ENCODE results near the gene PCCB. TPM values are rescaled to one million over a fixed set of nuclear protein-coding genes. Genes with fewer than 3 reads are reported as not detected.
A peak's percentile ranks its signal among the peaks of the same experiment; 100 is the strongest.
"Not testable (repeated sequence)": the region's sequence is repeated elsewhere in the genome, so short reads cannot be mapped to it uniquely, and the experiment has no call there.

Gene PCCB
- total RNA-seq, 1 donor from 2014 or later = 122 TPM

DNA sequence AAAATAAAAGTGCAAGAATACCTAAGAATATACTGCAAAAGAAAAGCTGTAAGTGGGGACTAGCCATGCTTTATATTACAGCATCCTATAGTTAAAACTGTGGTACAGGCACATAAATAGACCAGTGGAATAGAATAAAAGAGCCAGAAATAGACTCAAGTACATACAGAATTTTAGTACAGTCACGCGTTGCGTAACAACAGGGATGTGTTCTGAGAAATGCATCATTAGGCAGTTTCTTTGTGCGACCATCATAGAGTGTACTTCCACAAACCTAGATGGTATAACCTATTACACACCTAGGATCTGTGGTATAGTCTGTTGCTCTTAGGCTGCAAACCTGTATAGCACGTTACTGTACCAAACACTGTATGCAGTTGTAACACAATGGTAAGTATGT is 61.8 kb downstream of the PCCB start:
- DNase-seq (ENCODE audit: low spot score) (no peak), ATAC-seq (no peak)

DNA sequence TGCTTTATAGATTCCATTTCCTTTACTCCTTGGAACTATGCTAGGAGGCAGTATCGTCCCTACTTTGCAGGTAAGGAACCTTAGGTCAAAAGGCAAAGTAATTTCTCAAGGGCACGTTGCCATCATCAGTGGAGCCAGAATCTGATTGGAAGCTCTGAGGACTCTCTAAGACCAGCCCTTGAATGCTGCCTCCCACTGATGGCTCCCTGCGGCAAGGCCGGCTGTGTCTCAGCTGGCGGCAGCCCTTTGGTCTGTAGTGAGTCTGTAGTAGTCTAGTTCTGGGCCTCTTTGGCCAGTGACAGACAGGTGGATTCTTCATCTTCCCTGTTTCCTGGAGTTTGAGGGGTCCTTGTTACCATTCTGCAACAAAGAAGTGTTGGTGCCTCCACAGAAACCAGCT is 76.2 kb downstream of the PCCB start:
- ATAC-seq (no peak), DNase-seq (ENCODE audit: low spot score) (no peak)

DNA sequence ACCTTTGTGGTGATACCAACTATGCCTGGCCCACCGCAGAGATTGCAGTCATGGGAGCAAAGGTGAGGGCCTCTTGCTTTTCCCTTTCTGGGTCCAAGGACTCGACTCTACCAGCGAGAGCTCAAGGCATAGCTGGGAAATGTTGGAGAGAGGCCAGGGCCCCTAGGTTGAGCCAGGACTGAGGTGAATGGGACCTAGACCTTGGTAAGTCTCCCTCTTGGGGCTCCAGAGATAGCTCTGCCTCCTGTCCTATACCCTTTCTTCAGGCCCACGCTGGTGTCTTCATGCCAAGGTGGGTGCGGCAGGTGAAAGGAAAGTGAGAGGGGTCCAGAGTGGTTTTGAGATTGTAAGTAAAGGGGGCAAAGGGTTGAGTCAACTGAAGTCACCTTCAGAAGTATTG is 77.5 kb downstream of the PCCB start:
- ATAC-seq = no peak
- no peak for DNase-seq (ENCODE audit: low spot score)

DNA sequence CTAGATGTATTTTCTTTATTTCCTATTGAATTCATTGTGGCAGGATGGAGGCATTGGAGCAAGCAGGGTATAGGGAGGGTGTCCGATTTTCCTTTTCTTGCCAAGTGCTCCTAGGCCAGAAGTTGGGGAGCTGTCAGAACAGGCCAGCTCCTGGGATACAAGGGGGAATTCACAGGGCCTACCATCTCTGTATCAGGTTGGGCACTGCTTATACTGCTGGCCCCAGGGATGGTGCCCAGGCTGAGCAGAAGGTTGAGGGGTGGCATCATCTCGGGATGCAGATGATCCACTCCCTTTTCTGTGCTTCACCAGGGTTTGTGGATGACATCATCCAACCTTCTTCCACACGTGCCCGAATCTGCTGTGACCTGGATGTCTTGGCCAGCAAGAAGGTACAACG is 79.5 kb downstream of the PCCB start:
- no peak for DNase-seq (ENCODE audit: low spot score)
- no peak for ATAC-seq

DNA sequence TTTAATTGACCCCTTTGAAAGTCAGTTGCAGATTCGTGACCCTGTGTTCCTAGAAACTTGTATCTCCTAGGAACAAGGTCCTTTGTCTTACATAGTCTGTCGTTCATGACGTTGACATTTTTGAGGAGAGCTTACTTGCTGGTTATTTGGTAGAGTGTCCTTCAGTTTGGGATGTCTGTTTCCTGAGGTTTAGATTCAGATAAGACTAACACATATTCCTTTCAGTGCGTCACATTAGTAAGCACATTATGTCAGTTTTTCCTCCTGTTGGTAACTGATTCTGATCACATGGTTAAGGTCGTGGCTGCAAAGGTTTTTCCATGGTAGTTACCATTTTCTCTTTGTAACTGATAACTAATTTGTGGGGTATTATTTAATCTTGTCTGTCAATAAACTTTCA is 80.8 kb downstream of the PCCB start:
- no peak for DNase-seq (ENCODE audit: low spot score)
- no peak for ATAC-seq

DNA sequence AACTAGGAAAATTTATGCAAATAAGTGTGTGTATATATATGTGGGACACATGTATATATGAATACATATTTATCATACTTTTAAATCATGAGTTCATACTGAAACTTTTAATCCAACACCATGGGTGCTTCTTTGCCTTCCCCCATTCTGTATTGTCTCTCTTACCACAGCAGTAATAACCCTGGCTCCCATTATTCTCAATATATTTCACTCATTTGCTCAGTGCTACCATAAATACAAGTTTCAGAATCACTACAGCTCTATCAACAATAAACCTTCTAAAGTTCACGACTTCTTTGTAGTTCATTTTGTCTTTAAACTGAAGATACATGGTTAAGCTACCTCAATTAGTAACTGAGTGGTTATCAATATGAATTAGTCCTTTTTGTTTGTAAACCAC is 82.2 kb downstream of the PCCB start:
- ATAC-seq = no peak

DNA sequence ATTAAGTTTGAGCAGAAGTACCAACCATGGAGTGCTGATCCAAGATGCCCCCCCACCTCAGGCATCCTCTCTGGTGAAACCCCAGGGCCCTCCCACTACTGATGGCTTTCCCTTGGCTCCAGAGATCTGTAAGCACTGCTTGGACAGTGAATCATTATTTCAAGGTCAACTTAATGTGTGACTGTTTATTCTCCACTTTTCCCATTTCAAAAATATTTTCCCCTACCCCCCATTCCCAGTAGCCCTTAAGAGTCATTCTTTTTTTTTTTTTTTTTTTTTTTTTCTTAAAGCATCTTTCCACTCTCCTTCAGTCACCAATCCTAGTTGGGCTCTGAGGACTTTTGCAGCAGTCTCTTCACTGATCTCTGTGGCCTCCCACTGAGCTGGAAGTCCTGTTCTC is 82.6 kb downstream of the PCCB start:
- ATAC-seq = no peak
- DNase-seq (ENCODE audit: low spot score) = no peak

More for the DNA sequence above, 82.2 kb downstream of the PCCB start:
- no peak for DNase-seq (ENCODE audit: low spot score)

DNA sequence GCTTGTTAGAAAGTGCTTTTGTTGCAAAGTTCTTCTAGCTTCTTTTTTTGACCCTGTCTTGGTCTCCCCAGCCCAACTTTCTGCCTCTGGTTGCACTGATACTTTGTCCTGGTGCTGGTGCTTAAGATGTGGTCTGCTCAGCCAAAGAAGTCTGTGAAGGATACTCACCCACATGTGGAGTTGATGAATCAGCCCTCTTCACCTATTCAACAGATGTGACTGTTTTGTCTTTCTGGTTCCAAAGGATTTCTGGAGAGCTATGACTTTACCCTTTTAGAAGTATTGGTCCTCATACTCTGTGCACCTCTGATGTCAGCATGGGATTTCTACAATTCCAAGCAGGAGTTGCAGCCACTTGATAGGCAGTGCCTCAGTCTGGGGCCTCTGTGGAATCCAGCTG is 84.1 kb downstream of the PCCB start:
- no peak for DNase-seq (ENCODE audit: low spot score)
- ATAC-seq = no peak

DNA sequence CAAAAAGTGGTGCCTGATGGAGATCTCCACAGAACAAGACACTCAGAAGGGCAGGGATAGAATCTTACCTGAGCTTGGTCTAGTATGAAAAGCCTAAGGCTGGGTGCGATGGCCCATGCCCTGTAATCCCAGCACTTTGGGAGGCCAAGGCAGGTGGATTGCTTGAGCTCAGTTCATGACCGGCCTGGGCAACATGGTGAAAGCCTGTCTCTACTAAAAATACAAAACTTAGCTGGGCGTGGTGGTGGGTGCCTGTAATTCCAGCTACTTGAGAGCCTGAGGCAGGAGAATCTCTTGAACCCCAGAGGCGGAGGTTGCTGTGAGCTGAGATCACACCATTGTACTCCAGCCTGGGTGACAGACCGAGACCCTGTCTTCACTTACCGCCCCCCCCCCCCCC is 84.6 kb downstream of the PCCB start:
- not testable (repeated sequence) for ATAC-seq

DNA sequence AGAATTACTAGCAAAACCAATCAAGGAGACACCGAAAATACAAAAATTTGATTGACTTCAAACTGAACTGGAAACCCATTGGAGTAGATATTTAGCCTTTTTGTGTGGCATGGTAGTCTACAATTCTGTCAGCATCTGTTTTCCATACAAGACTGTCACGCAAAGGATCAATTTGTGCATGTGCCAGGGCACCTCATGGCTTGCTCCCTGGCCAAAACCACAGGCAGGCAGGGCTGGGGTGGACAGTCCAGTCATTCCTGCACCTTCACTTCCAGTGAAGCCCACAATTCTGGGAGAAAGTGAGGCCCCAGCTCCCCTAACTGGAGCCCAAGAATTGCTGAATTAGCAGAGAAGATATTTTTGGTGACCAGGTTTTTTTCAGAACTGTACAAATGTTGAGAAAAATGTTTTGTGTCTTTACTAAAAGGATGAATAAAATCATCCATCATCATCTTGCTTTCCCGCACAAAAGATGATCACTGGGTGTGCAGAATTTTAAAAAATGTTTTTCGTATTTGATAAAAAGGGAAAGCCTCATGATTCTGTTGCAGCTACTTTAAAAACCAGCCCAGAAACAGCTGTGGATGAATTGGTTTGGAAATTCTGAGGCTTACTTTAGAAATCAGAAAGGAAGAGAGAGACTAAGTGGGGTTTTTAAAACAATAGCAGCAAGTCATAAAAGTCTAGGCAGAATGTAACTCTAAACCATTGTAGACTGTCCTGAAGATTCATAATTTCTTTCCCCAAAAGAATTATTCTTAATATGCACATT is 86.4 kb downstream of the PCCB start:
- no peak for DNase-seq (ENCODE audit: low spot score)
- ATAC-seq = no peak

More for the DNA sequence above, 84.6 kb downstream of the PCCB start:
- not testable (repeated sequence) for DNase-seq (ENCODE audit: low spot score)

DNA sequence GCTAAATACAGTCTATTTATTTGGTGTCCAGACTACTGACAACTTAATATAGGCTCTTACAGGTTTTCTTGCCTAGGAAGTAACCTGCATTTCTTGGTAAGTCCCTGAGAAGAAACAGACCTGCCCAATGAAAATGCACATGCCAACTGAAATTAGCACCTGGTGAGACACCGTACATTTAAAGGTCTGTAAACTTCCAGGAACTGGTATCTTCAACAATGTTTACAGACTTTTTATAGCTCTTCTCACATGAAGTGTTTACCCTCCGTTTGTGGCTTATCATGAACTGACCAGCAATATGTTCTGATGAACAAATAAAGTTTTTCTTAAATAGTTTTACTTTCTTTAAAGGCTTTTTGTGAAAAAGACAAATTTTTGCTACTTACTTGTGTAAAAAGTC is 93.3 kb downstream of the PCCB start:
- ATAC-seq (no peak), DNase-seq (ENCODE audit: low spot score) (no peak)

DNA sequence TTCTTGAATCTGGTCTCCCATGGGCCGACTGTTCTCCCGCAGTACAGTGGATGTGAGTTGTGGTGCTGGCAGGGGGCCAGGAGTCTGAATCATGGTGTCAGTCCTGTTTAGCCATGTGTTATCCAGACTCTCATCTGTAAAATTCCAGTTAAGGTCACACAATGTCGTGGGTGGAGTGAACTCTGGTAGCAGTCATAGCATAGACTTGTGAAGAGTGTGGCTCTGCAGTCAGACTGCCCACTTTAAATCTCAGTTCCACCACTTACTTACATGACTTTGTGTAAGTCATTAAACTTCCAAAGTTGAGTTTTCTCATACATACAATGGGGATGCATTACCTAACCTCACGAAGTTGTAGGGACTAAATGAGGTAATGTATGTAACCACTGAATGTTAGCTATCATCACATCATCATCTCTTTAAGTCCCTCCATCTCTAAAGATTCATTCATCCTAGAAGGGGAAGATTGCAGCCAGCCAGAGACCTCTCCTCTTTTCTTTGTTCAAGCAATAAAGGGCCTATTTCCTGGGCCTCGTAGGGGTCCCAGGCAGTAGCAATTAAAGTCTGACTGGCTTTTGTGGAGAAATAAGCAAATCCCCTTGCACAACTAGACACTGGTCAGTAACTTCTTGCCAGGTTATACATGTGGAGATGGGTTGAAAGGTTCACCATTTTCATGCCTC is 93.9 kb downstream of the PCCB start:
- ATAC-seq (peak; percentile 44), DNase-seq (ENCODE audit: low spot score) (no peak)

DNA sequence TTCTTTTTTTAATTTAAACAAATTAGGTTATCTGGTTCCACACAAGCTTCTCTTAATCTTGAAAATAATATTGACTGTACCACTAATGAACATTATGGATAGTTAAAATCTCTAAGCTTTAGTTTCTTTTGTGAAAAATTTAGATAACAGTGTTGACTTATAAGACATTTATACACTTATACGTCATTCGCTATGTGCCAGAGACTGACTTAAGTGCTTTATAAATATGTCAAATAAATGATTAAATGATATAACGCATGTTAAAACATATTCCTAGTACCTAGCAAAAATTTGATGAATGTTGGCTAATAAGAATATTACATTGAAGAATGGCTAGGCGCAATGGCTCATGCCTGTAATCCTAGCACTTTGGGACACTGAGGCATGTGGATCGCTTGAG is 96.3 kb downstream of the PCCB start:
- no peak for ATAC-seq
- DNase-seq (ENCODE audit: low spot score) = no peak

DNA sequence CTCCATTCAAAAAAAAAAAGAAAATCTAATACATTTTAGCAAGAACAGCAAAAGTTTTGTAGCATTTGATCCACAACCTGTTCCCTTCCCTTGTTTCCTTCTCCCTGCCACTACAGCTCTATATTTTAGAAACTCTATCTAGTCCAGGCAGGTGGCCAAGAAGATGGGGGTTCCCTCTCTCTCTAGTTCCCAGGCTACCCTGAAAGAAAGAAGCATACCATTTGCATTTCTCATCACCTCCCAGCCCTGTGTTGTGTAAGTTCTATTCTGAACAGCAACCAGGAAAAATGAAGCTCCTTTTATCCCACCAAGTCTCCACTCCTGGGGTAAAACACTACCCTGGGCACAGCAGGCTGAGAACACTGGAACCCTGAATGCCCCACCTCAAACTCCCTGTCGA is 100.0 kb downstream of the PCCB start:
- no peak for DNase-seq (ENCODE audit: low spot score)
- no peak for ATAC-seq

DNA sequence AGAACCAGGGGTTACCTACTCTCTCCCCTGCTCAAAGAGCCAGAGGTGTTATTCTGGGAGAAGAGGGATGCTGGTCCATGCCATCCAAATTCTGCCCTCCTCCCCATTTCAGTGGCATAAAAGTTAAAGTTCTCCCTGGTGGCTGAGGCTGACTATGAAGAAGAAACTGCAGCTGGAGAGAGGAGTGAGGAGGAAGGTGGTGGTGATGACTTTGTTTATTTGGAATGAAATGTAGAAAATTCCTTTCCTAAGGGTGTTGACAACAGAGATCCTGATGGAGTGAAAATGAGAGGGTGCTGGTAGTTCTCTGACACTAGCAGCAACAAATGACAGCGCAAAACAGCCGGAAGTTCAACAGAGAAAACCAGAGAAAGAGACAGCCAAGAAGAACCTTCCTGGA is 100.4 kb downstream of the PCCB start:
- ATAC-seq (no peak), DNase-seq (ENCODE audit: low spot score) (no peak)

DNA sequence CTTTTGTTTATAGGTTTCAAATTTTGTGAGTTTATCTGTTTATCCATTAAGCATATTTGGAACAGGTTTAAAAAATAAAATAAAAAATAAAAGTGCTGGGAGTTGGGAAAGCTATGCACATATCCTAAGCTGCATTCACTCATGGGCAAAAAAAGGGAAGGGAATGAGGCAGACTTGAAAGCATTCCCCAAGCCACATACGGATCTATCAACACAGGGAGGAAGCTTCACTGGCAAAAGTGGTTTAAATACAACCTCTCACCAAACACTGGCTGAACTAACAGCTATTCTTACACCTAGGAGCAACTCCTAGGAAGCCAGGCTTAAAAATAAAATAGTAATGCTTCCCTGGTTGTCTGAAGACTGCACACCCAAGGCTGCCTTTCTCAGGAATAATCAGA is 101.2 kb downstream of the PCCB start:
- DNase-seq (ENCODE audit: low spot score) (no peak), ATAC-seq (no peak)

DNA sequence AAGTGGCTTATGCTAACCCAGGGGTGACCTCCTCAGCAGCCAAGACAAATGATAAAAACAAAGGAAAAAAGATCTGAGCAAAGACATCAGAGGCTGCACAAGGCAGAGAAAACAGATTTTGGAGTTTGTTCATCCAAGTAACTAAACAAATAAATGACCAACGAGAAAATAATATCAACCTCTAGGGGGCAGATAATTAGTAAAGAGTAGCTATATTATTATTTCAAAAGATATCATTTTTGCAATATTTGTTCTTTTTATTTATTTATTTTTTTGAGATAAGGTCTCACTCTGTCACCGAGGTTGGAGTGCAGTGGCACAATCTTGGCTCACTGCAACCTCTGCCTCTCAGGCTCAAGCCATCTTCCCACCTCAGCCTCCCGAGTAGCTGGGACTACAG is 101.8 kb downstream of the PCCB start:
- ATAC-seq (no peak), DNase-seq (ENCODE audit: low spot score) (no peak)

DNA sequence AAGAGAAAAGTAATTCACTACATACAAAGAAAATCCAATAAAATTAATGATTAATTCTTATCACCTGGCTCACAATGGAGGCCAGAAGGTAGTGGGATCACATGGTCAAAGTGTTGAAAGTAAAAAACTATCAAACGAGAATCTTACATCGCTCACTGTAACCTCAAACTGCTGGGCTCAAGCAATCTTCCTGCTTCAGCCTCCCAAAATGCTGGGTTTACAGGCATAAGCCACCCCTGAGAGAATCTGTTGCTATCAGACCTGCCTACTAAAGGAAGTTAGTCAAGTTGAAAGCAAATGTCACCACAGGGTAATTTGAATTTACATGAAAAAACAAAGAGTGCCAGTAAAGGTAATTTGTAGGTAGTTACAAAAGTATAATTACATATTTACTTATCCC is 103.3 kb downstream of the PCCB start:
- ATAC-seq = no peak
- no peak for DNase-seq (ENCODE audit: low spot score)

DNA sequence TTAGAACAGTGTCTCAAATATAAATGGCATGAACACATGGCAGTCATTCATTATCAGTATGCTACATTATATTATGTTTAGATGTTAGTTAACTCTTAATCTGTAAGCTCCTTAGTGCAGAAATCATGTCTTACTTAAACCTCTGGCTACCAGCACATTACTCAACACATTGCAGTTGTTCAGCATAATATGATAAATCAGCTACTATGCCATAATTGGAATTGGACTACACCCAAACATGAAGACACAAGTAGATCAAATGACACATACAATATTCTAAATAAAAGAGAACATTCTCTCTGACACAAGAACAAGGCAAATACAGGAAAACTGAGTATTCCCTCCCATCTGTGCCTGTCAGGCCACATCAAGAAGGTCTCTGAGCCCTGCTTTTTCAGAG is 116.1 kb downstream of the PCCB start:
- ATAC-seq (no peak), DNase-seq (ENCODE audit: low spot score) (no peak)

DNA sequence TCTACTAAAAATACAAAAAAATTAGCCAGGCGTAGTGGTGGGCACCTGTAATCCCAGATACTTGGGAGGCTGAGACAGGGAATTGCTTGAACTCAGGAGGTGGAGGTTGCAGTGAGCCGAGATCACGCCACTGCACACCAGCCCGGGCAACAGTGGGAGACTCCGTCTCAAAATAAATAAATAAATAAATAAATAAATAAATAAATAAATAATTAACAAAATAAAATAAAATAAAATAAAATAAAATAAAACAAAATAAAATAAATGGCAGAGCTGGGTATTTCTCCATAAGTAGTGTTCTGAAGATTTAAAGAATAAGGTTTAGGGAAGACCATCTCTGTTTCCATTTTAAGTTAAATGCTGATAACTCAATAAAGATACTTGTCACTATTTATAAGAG is 125.7 kb downstream of the PCCB start:
- ATAC-seq = not testable (repeated sequence)

DNA sequence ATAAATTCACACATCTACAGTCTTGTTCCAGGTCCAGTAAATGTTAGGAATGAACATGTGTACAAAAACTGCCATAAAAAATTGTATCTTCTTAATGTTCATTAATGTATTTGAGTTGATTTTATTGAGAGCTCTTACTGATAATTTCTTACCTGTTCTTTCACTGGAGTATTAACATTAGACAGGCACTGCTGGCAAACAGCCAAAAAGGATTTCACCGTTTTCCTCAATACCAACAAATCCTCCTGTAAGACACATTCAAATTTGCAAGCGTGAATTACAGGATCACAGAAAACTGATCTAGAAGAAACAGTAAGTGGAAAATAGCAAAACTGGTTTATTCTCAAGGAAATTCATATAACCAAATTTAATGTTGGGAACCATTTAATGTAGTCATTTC is 127.4 kb downstream of the PCCB start:
- ATAC-seq (no peak), DNase-seq (ENCODE audit: low spot score) (no peak)

More for the DNA sequence above, 125.7 kb downstream of the PCCB start:
- not testable (repeated sequence) for DNase-seq (ENCODE audit: low spot score)

DNA sequence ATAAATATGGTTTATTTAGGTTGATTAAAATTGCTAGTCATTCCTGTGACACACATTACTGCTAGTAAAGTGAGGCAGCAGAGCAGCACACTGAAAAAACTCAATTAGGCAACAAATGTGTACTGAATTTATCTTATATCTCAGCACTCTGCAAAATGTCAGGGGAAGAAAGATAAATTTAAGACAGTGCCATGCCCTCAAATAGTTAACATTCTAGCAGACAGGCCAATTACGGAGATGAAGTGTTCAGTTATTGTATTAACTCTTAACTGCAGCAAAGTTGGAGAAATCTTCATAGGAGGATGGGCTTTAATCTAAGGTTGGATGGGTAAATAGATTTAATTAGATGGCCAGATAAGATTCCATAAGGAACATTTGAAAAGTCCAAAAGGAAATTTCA is 127.9 kb downstream of the PCCB start:
- DNase-seq (ENCODE audit: low spot score) (no peak), ATAC-seq (no peak)

Measured in left lobe of liver (tissue), 2 donors.